ENCODE results near the gene VCL.
A peak's percentile ranks its signal among the peaks of the same experiment; 100 is the strongest.

DNA sequence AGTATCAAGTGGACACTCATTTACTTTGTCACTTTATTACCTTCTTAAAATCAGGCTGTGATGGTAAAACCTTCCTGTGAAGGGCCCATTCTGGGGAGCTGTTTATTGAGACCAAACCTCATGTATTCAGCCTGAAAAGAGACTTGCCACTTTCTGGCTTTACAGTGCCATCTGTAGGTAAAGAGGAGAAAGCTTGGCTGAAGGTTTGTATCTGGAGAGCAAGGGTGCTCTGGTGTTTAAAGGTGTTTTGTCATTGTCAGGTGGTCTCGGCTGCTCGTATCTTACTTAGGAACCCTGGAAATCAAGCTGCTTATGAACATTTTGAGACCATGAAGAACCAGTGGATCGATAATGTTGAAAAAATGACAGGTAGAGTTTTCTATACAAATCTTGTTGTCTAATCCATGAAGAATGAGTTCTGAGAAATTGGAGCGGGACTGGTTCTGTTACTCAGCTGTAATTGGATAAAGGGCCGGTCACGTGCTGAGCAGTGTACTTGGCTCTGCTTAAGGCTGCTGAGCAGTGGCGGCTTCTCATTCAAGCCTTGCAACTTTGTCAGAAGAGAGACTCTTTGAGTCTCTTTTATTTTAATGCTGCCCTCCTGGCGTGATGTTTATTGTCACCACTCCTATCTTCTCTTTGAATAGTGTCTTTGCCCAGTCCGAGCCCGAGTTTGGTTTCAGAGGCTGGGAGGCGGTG is 105.8 kb downstream of the VCL start:
- TF ChIP-seq, protein P1, sequence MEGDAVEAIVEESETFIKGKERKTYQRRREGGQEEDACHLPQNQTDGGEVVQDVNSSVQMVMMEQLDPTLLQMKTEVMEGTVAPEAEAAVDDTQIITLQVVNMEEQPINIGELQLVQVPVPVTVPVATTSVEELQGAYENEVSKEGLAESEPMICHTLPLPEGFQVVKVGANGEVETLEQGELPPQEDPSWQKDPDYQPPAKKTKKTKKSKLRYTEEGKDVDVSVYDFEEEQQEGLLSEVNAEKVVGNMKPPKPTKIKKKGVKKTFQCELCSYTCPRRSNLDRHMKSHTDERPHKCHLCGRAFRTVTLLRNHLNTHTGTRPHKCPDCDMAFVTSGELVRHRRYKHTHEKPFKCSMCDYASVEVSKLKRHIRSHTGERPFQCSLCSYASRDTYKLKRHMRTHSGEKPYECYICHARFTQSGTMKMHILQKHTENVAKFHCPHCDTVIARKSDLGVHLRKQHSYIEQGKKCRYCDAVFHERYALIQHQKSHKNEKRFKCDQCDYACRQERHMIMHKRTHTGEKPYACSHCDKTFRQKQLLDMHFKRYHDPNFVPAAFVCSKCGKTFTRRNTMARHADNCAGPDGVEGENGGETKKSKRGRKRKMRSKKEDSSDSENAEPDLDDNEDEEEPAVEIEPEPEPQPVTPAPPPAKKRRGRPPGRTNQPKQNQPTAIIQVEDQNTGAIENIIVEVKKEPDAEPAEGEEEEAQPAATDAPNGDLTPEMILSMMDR (IDR thresholded peaks at IDR 0.05; ENCODE audit: insufficient read depth, low read length): peak; percentile 20
- no peak for TF ChIP-seq POLR2AphosphoS5 (IDR thresholded peaks at IDR 0.05; ENCODE audit: low read depth)

Data from HL-60 (cell line).